ENCODE measurements around the gene RHBDL1. TPM values are rescaled to one million over a fixed set of nuclear protein-coding genes. Genes with fewer than 3 reads are reported as not detected.

RHBDL1 gene
- total and polyA plus RNA-seq, 10 of the 15 experiments (the other 5 are each of a cell fraction or from before 2014, with no cell fraction given) = 0.04 to 1.3 (median 0.65) TPM; not detected in 5

- Histone ChIP-seq H3K4me1 (ENCODE audit: control insufficient read depth, insufficient read depth, low read length) (no peaks in the 10 kb centered on the region), H3K4me2 (ENCODE audit: control insufficient read depth, insufficient read depth) (no peak overlapping the region), H3K4me3 (no peak overlapping the region), H2AFZ (ENCODE audit: control insufficient read depth, low read depth, low read length) (no peak overlapping the region), H3K27ac (ENCODE audit: control insufficient read depth, insufficient read depth) (no peak overlapping the region), H3K9me3 (replicated peaks; ENCODE audit: control insufficient read depth, insufficient read depth, low read length) (no peaks in the 10 kb centered on the region), H3K9ac (ENCODE audit: control insufficient read depth, insufficient read depth, low read length) (no peak overlapping the region), H3K79me2 (ENCODE audit: control insufficient read depth, insufficient read depth, low read length) (no peaks in the 10 kb centered on the region), H3K36me3 (ENCODE audit: control insufficient read depth in 2 of 2, insufficient read depth in 2 of 2, low read length in 1 of 2) (no peaks in the 10 kb centered on the region), H4K20me1 (ENCODE audit: control insufficient read depth, insufficient read depth) (no peaks in the 10 kb centered on the region), H3K27me3 (replicated peaks in 1 of 2; ENCODE audit: control insufficient read depth in 2 of 2, insufficient read depth in 2 of 2, low read length in 1 of 2) (peaks cover 0 to 11% of the 10 kb centered on the region in 2 experiments; a peak in 2 of 4 replicates)
- ChIA-PET POLR2A (no interaction called here), RAD21 (ENCODE audit: unreplicated experiment) (no interaction called here), CTCF (no interaction called here), SMC1A (ENCODE audit: uncharacterized antibody, unreplicated experiment) (no interaction called here)
- no peak for TF ChIP-seq MYB (IDR thresholded peaks at IDR 0.05; ENCODE audit: borderline replicate concordance, low read depth, low read length)
- no peak for TF ChIP-seq FOS (IDR thresholded peaks at IDR 0.05; ENCODE audit: borderline replicate concordance, extremely low read depth, insufficient read length)
- no peak for TF ChIP-seq WRNIP1 (IDR thresholded peaks at IDR 0.05; ENCODE audit: borderline replicate concordance, low read depth, low read length)
- no peak for TF ChIP-seq ZBTB33 (IDR thresholded peaks at IDR 0.05)
- TF ChIP-seq ETV6 (conservative IDR thresholded peaks at IDR 0.05 in 1 of 2, IDR thresholded peaks at IDR 0.05 in 1 of 2; ENCODE audit: borderline replicate concordance in 1 of 2, low read depth in 1 of 2) = no peak
- TF ChIP-seq JUNB (IDR thresholded peaks at IDR 0.05) = no peak
- TF ChIP-seq YY1 (IDR thresholded peaks at IDR 0.05; ENCODE audit: low read depth, low read length) = no peak
- DNase-seq (ENCODE audit: low read depth, low spot score) = no peak
- no peak for ATAC-seq
- 54% methylated on average over 19 of the region's 19 CpGs for WGBS (ENCODE audit: insufficient coverage, insufficient replicate concordance, low lambda C conversion rate, missing lambda C conversion rate)
- BruUV-seq (replicated peaks) = no TSS peak
- no peak for FAIRE-seq
- intact Hi-C loops (cut with micrococcal nuclease; ENCODE audit: unreplicated experiment) (no loop called here), in situ Hi-C loops (cut with MboI) (no loop called here)
These were observed 26.9 kb downstream of the RHBDL1 start for GRCh38 chr16:702341-702740.
